CD1c-positive myeloid dendritic cell (primary cell): ENCODE measurements around the gene GRIA3.
"Not testable (repeated sequence)": the region's sequence is repeated elsewhere in the genome, so short reads cannot be mapped to it uniquely, and the experiment has no call there.

Experiments used
- DNase-seq: peaks from one replicate; pipeline ENCODE4 v3.0.0-alpha.2; 2016; ENCODE audit errors: extremely low spot score

Gene GRIA3

DNA sequence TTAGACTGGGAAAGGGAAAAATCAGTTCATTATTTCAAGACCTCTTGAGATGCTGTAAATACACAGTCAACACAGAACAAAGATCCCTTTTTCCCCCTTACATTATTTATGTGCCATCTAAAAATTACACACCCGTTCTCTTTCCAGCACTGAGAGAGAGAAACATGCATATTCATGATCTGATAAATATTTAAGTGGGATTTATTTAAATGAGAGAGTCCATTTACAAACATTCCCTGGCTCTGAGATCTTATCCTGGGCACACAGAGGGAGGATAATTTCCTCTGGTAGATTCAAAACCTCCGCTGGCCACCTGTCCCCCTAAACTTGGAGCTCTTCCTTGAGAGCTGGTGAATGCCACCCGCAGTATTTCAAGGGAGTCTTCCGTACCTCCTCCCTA is 88.6 kb downstream of the GRIA3 start:
- DNase-seq: no peak

DNA sequence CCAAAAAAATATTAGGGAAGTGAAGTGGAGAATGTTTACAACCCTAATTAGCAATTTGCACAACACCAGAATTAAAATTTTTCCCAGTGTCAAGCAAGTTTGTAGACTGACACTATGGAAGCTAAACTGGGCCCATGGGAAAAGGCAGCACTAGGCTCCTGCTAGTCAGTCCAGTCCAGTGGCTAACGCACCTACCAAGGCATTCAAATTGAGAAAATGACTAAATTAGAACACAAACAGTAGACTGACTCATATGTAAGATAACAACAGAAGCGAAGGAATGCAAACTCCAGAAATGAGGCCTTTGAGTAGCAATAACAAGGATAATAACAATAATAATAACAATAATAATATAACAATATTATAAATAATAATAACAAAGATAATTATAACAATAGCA is 90.7 kb downstream of the GRIA3 start:
- DNase-seq: no peak

DNA sequence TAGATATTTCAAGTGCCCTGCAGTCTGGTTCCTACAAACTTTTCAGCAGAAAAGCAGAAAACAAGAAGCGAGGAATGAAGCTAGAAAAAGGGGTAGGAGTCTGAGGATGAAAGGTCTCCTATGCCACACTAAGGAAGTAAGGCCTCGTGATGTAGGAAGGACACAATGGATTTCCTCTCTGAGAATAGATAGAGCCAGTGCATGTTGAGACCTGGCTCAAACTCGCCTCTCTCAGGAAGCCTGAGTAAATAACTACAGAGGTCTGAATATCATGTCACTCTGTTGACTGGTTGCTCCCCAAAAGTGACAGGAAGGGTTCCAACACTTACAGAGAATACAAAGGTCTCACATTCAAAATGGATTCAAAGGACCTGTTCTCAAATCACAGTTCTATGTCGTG is 93.3 kb downstream of the GRIA3 start:
- DNase-seq: no peak

DNA sequence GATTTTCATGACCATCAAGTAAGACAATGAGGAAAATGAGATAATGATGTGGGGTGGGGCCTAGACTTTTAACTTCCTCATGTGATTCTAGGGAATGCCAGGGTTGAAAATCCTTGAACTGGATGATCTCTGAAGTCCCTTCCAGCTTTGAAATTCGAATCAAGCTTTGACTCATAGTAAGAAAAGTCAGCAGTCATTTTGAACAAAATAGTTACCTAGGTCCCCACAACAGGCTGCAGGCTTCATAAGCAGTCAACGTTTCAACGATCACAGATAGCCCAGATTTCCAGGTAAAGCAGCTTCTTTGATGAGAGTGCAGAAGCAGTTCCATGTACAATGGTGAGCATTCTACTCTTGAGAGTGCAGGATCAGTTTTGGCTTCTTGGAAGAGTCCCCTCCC is 93.7 kb downstream of the GRIA3 start:
- DNase-seq: no peak

DNA sequence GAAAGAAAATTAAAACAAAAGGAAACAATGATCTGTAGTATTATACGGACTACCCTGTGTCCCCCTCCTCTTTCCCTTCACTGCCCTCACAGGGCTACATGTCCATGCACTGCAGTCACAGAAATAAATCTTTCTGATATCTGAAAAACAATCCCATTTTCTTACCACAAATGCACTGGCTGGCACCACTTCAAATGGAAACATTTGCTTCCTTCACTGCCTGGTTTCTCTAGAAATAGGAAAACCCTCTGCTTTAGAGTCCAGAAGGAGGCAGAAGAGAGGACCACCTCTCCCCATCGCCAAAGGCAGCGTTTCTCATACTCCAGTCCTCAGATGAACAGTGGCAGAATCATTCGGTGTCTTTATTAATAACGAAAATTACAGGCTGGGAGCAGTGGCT is 98.2 kb downstream of the GRIA3 start:
- no peak for DNase-seq

DNA sequence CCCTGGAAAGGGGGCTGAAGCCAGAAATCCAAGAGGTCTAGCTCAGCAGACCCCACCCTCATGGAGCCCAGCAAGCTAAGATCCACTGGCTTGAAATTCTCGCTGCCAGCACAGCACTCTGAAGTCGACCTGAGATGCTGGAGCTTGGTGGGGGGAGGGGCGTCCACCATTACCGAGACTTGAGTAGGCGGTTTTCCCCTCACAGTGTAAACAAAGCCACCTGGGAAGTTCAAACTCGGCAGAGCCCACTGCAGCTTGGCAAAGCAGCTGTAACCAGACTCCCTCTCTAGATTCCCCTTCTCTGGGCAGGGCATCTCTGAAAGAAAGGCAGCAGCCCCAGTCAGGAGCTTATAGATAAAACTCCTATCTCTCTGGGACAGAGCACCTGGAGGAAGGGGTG is 99.3 kb downstream of the GRIA3 start:
- not testable (repeated sequence) for DNase-seq

DNA sequence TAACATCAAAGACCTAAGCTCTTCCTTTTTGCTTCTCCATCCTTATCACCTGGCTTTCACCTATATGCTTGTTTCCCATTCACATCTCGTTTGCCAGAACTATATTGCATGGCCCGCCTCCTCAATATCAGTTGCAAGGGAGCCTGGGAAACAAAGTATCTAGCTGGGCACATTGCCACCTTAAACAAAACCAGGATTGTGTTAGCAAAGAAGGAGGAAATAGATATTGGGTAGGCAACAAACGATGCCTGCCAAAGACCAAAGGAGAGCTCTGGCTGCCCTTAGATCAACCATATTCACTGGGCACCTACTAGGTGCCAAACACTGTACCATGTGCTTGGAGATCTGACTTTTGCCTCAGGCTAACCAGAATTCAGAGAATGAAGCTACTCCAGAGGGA is 107.5 kb downstream of the GRIA3 start:
- no peak for DNase-seq

DNA sequence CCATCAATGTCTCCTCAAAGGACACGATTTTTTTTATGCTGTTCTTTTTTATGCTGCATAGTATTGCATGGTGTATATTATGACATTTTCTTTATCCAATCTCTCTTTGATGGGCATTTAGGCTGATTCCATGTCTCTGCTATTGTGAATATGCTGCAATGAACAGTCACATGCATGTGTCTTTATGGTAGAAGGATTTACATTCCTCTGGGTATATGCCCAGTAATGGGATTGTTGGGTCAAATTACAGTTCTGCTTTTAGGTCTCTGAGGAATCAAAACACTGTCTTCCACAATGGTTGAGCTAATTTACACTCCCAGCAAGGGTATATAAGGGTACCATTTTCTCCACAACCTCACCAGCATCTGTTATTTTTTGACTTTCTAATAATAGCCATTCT is 113.9 kb downstream of the GRIA3 start:
- DNase-seq: no peak

DNA sequence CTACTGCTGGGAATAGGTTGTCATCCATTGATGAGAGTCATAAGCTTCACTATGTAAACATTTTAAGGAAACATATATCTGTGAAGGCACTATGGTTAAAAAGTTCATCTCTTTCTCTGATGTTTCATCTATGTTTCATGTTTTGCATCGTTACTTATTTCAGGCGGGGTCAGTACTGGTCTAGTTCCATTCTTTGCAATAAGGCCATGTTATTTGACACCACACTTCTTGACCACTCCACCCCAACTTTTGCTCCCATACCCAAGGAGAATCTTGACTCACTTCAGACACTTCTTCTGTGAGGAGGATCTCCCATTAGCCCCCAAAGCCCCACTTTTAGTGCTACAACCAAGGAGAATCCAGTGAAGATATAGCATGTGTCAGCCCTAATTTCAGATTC is 119.4 kb downstream of the GRIA3 start:
- DNase-seq: no peak

DNA sequence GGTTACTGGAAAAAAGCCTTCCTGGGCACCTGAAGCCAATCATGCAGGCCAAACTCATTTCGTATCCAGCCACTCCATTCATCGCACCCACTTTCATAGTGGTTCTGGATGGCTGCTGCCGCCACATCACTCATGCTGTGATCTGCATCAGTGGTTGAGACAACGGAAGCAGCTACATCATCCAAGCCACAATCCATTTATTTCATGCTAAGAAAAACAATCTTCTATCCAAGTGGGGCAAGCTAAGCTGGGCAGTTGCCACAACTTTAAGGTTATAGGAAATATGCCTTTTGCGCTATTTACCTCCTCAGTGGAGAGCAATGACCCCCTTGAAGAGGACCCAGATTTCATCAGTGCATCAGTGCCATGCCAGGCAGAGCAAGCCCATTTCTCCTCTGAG is 124.6 kb downstream of the GRIA3 start:
- DNase-seq: no peak

DNA sequence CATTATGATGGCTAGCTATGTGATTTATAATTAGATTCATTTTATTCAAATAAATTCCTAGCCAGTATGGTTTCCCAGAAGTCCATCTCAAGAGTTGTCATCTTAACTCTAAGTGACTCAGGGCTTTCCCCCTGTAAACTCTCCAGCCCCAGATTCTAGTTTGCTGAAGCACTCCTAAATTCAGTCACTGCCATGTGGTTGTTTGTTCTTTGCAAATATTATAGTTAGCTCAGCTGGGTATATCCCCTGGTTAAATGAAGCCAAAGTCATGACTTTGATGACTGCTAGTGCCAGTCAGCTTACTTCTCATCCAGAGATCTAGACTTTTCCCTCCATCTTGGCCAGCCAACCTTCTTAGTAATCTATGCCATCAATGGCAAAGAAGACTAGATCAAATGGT is 126.0 kb downstream of the GRIA3 start:
- DNase-seq: no peak

DNA sequence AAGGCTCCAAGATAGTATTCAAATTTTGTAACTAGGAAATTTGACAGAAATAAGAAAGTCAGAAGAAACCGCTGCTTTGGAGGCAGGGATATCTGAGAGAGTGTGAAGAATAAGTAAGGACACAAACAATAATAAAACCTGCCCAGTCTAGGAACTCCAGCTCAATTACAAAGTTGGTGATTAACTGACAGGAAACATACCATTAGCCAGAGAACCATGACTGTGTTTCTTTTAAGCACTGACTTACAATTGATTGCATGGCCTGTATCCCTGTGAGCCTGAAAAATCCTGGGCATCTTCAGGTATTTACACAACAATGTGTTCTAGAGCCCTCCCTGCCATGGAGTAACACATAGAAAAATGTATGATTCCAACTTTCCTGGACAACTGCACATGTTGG is 127.4 kb downstream of the GRIA3 start:
- no peak for DNase-seq

DNA sequence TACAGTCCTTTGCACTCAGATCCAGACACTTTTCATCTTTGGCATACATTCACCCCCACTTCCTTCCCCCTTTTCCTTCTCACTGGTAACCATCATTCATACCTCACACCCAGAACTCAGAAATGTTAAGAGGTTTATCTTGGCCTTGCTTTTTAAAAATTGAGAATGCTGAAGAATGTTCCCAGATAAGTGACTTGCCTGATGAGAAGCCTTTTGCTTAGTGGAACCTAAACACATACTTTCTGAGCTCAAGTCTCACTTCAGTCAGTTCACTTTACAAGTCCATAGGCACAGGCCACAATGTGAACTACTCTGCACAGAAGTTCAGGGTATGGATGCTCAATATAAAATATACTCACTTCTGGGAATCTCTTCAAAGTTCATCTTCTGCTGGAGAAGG is 129.4 kb downstream of the GRIA3 start:
- DNase-seq: no peak

DNA sequence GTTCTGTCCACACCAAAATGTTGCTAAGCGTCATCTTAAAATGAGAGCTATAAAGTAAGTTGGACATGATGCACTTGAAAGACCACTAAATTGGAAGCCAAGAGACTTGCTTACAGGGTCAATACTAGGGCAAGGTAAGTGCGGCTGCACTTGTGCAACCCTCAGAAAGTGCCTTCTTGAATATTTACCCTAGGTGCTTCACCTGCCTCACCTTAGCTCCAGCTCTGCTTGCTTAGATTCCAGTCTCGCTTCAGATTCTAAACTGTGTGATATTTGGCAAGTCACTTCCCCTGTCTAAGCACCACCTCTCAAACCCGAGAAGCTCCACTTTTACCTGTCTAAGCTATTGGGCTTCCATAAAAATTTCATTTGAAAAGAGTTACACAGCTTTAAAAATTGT is 136.5 kb downstream of the GRIA3 start:
- no peak for DNase-seq

DNA sequence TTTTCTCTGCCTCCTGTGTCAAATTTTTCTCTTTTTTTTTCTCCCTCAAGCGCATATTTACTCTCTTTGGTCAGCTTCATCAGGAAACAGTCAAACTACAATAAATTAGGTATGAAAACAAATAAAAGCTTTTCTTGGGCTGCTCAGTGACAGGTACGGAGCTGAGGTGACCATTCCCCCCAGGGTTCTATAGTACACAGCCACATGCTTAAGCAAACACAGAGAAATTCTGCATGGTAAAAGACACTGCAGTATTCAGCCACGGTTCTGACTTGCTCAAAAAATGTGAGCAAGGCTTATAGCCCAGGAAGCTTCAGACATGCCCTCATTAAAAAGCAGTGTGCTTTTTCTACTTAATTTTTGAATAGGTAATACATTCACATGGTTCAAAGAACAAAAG is 138.5 kb downstream of the GRIA3 start:
- DNase-seq: no peak

DNA sequence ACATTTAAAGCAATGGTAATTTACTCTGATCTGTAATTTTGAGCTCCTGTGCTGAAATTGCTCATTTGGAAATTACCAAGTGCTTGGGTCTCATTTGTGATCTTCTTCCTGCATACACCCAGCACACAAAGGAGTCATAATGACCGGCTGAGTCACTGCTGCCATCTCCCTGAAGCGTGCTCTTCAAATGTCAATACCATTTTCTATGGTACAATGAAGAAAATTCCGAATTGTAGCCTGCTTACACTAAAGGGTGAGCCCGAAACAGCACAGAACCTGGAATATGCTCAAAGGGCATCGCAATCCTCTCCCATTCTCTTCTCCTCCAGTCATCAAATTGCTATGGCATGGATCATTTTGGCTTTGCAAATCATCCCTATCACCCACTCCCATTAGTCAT is 140.5 kb downstream of the GRIA3 start:
- no peak for DNase-seq

DNA sequence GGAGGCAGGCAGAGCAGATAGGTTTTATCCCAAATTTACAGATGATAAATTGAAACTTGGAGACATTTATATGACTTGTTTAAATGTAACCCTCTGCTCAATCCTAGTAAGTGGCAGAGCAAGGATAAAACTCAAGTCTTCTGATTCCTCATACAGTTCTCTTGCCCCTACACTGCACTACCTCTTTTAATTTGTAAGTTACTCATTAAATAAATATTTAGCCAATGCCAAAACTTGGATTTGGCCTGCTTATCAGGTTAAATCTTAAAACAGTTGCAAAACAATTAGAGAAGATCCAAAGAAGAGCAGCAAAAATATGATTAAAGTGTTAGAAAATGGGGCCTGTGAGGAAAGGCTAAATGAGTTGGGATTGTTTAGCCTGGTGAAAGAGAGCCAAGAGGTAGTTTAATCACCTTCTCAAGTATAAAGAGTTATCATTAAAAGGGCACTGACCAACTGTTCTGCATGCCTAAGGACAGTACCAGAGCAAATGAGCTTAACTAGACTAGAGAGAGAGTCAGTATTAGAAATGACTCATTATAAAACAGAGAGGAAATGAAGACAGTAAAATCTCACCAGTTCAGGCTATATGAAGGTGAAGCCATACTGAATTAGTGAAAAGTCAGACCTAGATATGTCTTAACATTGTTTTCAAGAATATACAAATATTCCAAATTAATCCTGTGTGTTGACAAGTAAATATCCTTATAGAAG is 146.3 kb downstream of the GRIA3 start:
- no peak for DNase-seq

DNA sequence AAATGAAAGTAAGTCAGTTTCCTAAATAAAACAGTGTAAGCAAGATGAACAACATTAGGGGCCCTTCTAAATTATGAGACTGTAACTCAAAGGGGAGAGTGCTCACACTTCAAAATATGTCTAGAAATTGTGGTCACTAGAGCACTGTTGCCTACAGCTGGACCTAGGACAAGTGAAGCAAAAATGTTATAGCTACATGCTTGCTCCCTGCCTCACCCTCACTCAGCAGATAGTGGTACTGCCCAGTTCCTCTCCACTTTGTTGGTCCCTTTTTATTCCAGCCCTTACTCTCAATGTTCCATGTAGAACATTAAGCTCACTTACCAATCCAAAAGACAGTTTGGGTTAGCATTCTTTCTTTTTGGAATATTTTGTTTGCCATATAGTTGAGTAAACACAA is 147.3 kb downstream of the GRIA3 start:
- DNase-seq: no peak

DNA sequence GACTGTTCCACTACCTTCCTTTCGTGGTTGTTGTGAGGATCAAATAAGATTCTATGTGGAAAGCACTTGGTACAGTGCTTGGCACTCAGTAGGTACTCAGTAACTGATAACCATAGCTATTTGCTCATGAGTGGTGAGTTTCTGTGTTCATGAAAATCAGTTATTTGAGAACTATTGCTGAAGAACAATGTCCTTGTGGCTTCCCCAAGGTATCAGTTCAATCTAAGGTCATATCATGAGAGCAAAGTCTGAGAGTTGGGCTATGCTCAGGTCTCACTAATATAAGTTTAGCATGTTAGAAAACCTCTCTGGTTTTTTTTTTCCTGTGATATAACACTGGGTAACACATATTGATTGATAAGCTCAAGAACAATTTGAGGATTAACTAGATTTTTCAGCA is 147.8 kb downstream of the GRIA3 start:
- no peak for DNase-seq

DNA sequence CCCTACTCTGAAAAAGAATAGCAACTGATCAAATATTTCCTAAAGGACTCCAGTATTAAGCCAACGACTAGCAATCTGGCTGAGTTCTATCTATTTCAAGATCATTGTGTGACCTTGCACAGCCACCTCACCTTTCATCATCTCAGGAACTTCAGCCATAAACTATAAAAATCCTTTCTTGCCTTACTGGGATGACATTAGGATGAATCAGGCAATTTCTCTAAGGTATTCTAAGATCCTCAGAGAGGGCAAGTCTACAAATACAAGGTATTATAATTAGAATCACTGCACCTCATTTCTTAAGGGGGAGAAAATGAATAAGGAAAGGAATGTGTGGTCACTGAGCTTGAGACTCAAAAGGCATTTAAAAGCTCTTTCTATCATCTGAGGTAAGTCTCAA is 152.6 kb downstream of the GRIA3 start:
- DNase-seq: no peak

DNA sequence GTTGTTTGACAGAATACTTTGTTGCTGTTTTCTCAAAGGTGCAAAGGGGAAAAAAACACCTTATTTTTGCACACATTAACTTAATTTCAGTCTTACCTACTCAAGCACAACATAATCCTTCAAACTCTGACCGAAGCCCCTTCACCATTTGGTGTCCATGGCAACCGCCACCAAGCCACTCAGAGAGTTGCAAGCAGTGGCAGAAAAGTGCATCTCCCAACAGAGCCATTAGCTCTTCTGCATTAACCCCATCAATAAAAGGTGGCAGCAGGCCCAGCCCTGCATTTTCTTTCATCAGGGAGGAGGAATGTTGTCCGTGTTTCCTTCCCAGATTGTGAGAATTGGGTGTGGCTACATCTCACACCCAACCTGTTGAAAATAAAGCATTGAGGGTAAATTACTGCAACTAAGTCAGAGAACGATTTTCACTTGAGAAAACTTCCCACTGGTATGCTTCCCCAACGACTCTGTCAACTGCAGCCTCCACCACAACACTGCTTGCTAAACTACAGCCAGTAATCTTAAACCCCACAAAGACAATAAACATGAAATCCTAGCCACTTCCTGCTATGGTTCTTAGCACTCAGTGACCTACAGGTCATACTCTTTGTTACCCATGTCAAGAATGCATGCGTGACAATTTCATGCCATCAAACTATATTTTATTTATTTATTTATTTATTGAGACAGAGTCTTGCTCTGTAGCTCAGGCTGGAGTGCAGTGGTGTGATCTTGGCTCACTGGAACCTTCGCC is 154.0 kb downstream of the GRIA3 start:
- DNase-seq: no peak

DNA sequence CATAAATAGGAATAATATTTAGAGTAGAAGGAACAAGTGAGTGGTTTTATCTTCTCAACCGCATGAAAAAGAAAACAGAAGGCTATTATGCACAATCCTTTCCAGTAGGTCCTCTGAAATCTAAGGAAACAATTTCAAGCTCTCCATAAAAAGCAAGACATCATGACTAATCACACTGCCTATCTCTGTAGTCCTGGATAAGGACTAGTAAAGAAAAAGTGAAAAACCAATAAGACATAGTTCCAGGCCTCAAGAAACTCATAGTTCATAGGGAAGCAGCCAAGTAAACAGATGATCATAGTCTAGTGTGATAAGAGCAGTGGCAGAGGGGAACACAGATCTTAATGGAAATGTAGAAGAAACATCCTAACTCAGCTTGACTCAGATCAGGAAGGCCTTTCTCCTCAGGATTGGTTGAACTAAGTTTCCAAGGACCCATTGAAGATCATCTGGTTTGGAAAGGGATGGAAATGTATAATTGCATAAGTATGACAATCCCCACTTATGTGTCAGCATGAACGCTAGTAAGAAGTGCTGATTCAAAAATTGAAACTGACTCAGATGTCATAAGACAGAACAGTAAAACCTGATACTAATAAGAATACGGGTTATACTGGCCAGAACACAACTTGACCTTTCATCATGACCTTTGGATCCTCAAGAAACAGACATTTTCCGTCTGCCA is 155.3 kb downstream of the GRIA3 start:
- DNase-seq: no peak

DNA sequence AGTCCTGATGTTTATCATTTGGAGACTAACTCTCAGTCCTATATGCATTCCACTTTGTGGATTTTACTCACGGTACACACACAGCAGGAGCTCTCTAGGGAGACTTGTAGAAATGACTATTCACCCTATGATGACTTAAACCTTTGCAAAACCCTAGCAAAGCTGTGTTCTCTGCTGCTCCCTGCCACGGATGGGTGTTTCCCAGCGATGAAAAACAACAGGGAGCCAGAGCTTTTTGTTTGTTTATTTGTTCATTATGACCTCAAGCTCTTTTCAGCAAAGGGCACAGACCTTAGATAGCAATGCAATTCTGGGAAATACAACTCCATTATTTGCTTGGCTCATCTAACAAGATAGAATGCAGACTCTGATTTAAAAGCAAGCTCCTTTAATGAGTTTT is 156.6 kb downstream of the GRIA3 start:
- DNase-seq: no peak
